ENCODE data around the gene TMEM94.

TMEM94 gene

DNA sequence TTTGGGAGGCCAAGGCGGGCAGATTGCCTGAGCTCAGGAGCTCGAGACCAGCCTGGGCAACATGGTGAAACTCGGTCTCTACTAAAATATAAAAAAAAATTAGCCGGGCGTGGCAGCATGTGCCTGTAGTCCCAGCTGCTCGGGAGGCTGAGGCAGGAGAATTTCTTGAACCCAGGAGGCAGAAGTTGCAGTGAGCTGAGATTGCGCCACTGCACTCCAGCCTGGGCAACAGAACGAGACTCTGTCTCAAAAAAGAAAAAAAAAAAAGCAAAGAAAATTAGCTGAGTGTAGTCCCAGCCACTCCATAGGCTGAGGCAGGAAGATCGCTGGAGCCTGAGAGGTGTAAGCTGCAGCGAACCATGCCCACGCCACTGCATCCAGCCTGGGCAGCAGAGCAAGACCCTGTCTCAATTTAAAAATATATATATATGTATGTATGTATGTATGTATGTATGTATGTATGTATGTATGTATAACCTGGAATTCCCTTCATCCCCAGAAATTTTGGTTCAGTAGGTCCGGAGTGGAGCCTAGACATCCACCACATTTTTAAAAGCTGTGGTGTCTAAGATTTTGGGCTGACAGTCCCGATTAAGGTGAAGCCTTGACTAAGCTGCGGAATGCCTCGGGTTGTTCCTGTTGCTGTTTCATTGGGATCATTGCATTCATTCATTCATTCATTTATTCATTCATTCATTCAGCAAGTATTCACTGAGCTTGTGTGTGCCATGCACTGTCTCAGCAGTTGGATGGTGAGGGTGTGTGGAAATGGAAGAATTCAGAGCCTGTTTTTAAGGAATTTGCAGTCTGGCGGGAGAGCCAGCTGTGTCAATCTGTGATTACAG lies 25.9 kb downstream of the TMEM94 start:
- H3K36me3 ChIP-seq (ENCODE audit: control insufficient read depth, insufficient read depth, low read length), result no peaks in the 10 kb centered on the region
- H3K9ac ChIP-seq (ENCODE audit: low read depth, low read length), result no peak overlapping the region
- H3K4me3 ChIP-seq (ENCODE audit: low read depth, low read length), result no peak overlapping the region
- H3K27me3 ChIP-seq (ENCODE audit: control insufficient read depth, insufficient read depth, low read length), result no peaks in the 10 kb centered on the region
- H3K9me3 ChIP-seq (ENCODE audit: control insufficient read depth, insufficient read depth, low read length), result no peaks in the 10 kb centered on the region
- H3K4me1 ChIP-seq (ENCODE audit: control insufficient read depth, insufficient read depth, low read length), result peaks cover 5% of the 10 kb centered on the region

DNA sequence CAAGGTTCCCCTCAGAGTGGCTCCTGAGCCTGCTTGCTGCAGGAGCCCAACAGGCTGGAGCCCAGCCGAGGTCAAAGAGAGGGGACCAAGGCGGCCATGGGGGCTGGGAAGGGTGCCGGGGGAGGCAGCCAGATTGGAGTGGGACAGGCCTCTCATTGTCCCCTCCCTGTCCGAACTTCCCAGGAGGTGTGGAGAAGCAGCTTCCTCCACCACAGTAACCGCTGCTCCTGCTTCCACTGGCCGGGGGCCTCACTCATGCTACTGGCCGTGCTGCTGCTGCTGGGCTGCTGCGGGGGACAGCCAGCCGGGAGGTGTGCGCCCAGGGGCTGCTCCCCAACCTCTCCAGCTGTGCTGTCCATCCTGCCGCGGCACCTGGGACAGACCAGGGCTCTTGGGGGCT lies 29.3 kb downstream of the TMEM94 start:
- H3K4me1 ChIP-seq (ENCODE audit: control insufficient read depth, insufficient read depth, low read length), result no peaks in the 10 kb centered on the region

GRCh38 chr17:75486151-75486550 lies 29.7 kb downstream of the TMEM94 start:
- H3K9me3 ChIP-seq (ENCODE audit: control insufficient read depth, insufficient read depth, low read length), result no peaks in the 10 kb centered on the region
- H3K27me3 ChIP-seq (ENCODE audit: control insufficient read depth, insufficient read depth, low read length), result no peaks in the 10 kb centered on the region
- H3K4me3 ChIP-seq (ENCODE audit: low read depth, low read length), result no peak overlapping the region
- H3K36me3 ChIP-seq (ENCODE audit: control insufficient read depth, insufficient read depth, low read length), result no peaks in the 10 kb centered on the region
- no peak overlapping the region for H3K9ac ChIP-seq (ENCODE audit: low read depth, low read length)
- H3K4me1 ChIP-seq (ENCODE audit: control insufficient read depth, insufficient read depth, low read length), result no peaks in the 10 kb centered on the region

More for the DNA sequence above, 29.3 kb downstream of the TMEM94 start:
- H3K4me3 ChIP-seq (ENCODE audit: low read depth, low read length), result no peak overlapping the region
- no peak overlapping the region for H3K9ac ChIP-seq (ENCODE audit: low read depth, low read length)
- H3K9me3 ChIP-seq (ENCODE audit: control insufficient read depth, insufficient read depth, low read length), result no peaks in the 10 kb centered on the region
- no peaks in the 10 kb centered on the region for H3K27me3 ChIP-seq (ENCODE audit: control insufficient read depth, insufficient read depth, low read length)
- H3K36me3 ChIP-seq (ENCODE audit: control insufficient read depth, insufficient read depth, low read length), result no peaks in the 10 kb centered on the region

DNA sequence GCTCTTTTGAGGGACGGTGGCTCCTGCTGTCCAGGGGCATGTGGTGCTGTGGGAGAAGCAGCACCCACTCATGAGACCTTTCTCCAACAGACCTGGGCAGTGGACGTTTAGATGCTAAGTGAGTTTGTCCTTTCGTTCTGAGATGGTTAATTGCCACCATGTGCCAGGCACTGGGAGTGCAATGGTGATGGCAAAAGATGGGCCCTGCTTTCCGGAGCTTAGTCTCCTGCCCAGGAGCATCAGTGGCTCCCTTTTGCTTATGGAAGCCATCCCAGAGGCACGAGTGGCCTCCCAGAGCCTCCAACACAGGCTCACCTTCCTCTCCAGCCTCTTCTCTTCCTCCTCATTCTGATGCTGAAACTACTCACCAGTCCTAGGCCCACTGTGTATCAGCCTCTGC lies 30.5 kb downstream of the TMEM94 start:
- no peak overlapping the region for H3K9ac ChIP-seq (ENCODE audit: low read depth, low read length)

GRCh38 chr17:75487351-75488070 lies 31.1 kb downstream of the TMEM94 start:
- H3K9me3 ChIP-seq (ENCODE audit: control insufficient read depth, insufficient read depth, low read length), result no peaks in the 10 kb centered on the region
- H3K36me3 ChIP-seq (ENCODE audit: control insufficient read depth, insufficient read depth, low read length), result peaks cover 5% of the 10 kb centered on the region
- H3K4me1 ChIP-seq (ENCODE audit: control insufficient read depth, insufficient read depth, low read length), result no peaks in the 10 kb centered on the region
- no peak overlapping the region for H3K9ac ChIP-seq (ENCODE audit: low read depth, low read length)
- H3K4me3 ChIP-seq (ENCODE audit: low read depth, low read length), result no peak overlapping the region
- no peaks in the 10 kb centered on the region for H3K27me3 ChIP-seq (ENCODE audit: control insufficient read depth, insufficient read depth, low read length)

More for the DNA sequence above, 30.5 kb downstream of the TMEM94 start:
- H3K4me1 ChIP-seq (ENCODE audit: control insufficient read depth, insufficient read depth, low read length), result no peaks in the 10 kb centered on the region
- H3K4me3 ChIP-seq (ENCODE audit: low read depth, low read length), result no peak overlapping the region
- H3K9me3 ChIP-seq (ENCODE audit: control insufficient read depth, insufficient read depth, low read length), result no peaks in the 10 kb centered on the region
- H3K36me3 ChIP-seq (ENCODE audit: control insufficient read depth, insufficient read depth, low read length), result no peaks in the 10 kb centered on the region
- H3K27me3 ChIP-seq (ENCODE audit: control insufficient read depth, insufficient read depth, low read length), result no peaks in the 10 kb centered on the region

GRCh38 chr17:75488693-75489510 lies 32.5 kb downstream of the TMEM94 start:
- no peaks in the 10 kb centered on the region for H3K4me1 ChIP-seq (ENCODE audit: control insufficient read depth, insufficient read depth, low read length)
- no peak overlapping the region for H3K9ac ChIP-seq (ENCODE audit: low read depth, low read length)
- no peaks in the 10 kb centered on the region for H3K9me3 ChIP-seq (ENCODE audit: control insufficient read depth, insufficient read depth, low read length)
- H3K4me3 ChIP-seq (ENCODE audit: low read depth, low read length), result no peak overlapping the region
- H3K27me3 ChIP-seq (ENCODE audit: control insufficient read depth, insufficient read depth, low read length), result no peaks in the 10 kb centered on the region
- peaks cover 12% of the 10 kb centered on the region for H3K36me3 ChIP-seq (ENCODE audit: control insufficient read depth, insufficient read depth, low read length)

DNA sequence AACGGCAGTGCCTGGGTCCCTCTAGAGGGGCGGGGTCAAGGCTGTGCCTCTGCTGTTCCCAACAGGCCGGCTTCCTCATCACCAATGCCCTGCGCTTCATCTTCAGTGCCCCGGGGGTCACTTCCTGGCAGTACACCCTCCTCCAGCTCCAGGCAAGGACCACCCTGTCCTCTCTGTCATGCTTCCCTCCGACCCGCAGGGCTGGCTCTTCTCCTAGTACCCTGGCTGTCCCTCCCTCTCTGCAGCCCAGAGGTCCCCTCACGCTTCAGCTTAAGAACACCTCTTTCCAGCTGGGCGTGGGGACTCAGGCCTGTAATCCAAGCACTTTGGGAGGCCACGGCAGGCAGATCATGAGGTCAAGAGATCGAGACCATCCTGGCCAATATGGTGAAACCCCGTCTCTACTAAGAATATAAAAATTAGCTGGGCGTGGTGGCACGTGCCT lies 33.1 kb downstream of the TMEM94 start:
- H3K9me3 ChIP-seq (ENCODE audit: control insufficient read depth, insufficient read depth, low read length), result no peaks in the 10 kb centered on the region
- H3K9ac ChIP-seq (ENCODE audit: low read depth, low read length), result no peak overlapping the region
- H3K4me1 ChIP-seq (ENCODE audit: control insufficient read depth, insufficient read depth, low read length), result no peaks in the 10 kb centered on the region
- no peak overlapping the region for H3K4me3 ChIP-seq (ENCODE audit: low read depth, low read length)
- no peaks in the 10 kb centered on the region for H3K27me3 ChIP-seq (ENCODE audit: control insufficient read depth, insufficient read depth, low read length)
- H3K36me3 ChIP-seq (ENCODE audit: control insufficient read depth, insufficient read depth, low read length), result peaks cover 16% of the 10 kb centered on the region

GRCh38 chr17:75490173-75490743 lies 33.8 kb downstream of the TMEM94 start:
- Histone ChIP-seq H3K4me1 (ENCODE audit: control insufficient read depth, insufficient read depth, low read length) (no peaks in the 10 kb centered on the region), H3K36me3 (ENCODE audit: control insufficient read depth, insufficient read depth, low read length) (peaks cover 16% of the 10 kb centered on the region), H3K9me3 (ENCODE audit: control insufficient read depth, insufficient read depth, low read length) (no peaks in the 10 kb centered on the region), H3K27me3 (ENCODE audit: control insufficient read depth, insufficient read depth, low read length) (no peaks in the 10 kb centered on the region), H3K4me3 (ENCODE audit: low read depth, low read length) (no peak overlapping the region), H3K9ac (ENCODE audit: low read depth, low read length) (no peak overlapping the region)

DNA sequence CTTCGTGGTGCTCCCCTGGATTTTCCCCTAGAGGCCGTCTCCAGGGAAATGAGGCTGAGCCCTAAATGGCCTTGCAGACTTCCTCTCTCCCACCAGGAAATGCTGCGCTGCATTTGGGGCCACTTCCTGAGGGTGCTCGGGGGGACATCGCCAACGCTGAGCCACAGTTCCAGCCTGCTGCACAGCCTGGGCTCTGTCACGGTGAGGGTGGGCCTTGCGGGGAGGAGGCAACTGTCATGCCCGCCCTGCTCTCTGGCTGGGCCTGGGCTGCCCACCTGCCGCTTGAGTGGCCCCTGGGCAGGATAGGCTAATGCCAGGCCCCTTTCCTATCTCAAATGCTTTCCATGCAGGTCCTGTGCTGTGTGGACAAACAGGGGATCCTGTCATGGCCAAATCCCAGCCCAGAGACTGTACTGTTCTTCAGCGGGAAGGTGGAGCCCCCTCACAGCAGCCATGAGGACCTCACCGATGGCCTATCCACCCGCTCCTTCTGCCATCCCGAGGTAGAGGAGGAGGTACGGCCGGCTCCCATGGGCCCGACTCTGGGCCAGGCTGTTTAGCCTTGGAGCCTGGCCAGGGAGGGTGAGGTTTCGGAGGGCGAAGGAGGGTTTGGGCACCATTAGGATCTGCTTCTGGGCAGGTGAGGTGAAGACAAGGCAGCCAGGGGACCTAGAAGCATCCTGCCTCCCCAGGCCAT lies 34.7 kb downstream of the TMEM94 start:
- Histone ChIP-seq H3K9ac (ENCODE audit: low read depth, low read length) (no peak overlapping the region), H3K4me1 (ENCODE audit: control insufficient read depth, insufficient read depth, low read length) (no peaks in the 10 kb centered on the region), H3K4me3 (ENCODE audit: low read depth, low read length) (no peak overlapping the region), H3K36me3 (ENCODE audit: control insufficient read depth, insufficient read depth, low read length) (peaks cover 16% of the 10 kb centered on the region), H3K27me3 (ENCODE audit: control insufficient read depth, insufficient read depth, low read length) (no peaks in the 10 kb centered on the region), H3K9me3 (ENCODE audit: control insufficient read depth, insufficient read depth, low read length) (no peaks in the 10 kb centered on the region)

DNA sequence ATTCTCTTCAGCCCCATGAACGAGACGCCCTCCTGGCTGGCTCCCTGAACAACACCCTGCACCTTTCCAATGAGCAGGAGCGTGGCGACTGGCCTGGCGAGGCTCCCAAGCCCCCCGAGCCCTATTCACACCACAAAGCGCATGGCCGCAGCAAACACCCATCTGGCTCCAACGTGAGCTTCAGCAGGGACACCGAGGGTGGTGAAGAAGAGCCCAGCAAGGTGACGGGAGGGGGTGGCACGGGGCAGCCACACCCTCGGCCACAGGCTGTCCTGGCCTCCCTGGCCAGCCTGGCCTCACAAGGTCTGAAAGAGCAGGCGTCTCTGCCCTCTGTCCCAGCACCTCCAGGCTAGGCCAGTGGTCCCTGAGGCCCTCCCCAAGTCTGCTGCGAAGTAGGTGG lies 35.2 kb downstream of the TMEM94 start:
- Histone ChIP-seq H3K36me3 (ENCODE audit: control insufficient read depth, insufficient read depth, low read length) (peaks cover 16% of the 10 kb centered on the region), H3K9me3 (ENCODE audit: control insufficient read depth, insufficient read depth, low read length) (no peaks in the 10 kb centered on the region), H3K9ac (ENCODE audit: low read depth, low read length) (no peak overlapping the region), H3K4me3 (ENCODE audit: low read depth, low read length) (no peak overlapping the region), H3K27me3 (ENCODE audit: control insufficient read depth, insufficient read depth, low read length) (no peaks in the 10 kb centered on the region), H3K4me1 (ENCODE audit: control insufficient read depth, insufficient read depth, low read length) (no peaks in the 10 kb centered on the region)
